Endothelial cell of umbilical vein (primary cell): ENCODE measurements around the gene FIBCD1. TPM values are rescaled to one million over a fixed set of nuclear protein-coding genes. Genes with fewer than 3 reads are reported as not detected.

Experiments used
- BruUV-seq: library from RNA; stranded (reverse); fragments of 400-500 nt; replicated peaks from 2 replicates; lab custom pipeline; 2021; lab: Mats Ljungman, UMichigan
- CTCF ChIA-PET: fragments of 300-600, 350-600 bp; sonication (Branson Sonifier 250); formaldehyde crosslinking; loops from one replicate; lab custom pipeline; 2021; ENCODE audit warnings: antibody characterized with exemption, inconsistent platforms; lab: Charles Lee
- POLR2A ChIA-PET: fragments of 300-600, 350-600 bp; sonication (Branson Sonifier 250); formaldehyde crosslinking; loops from one replicate; lab custom pipeline; 2021; ENCODE audit warnings: antibody characterized with exemption, inconsistent platforms; lab: Charles Lee
- DNase-seq: peaks from one replicate; pipeline ENCODE4 v3.0.0-alpha.2; 2011; ENCODE audit warnings: low read depth, low spot score
- FAIRE-seq: peaks from 2 replicates; lab custom pipeline; 2011; peaks lifted over from hg19 to GRCh38; lab: Jason Lieb, UNC
- H2AFZ ChIP-seq: 2 replicates; pipeline ENCODE4 v1.6.0; 2012; ENCODE audit warnings: low read depth, low read length, control low read depth, inconsistent platforms
- H3K27ac ChIP-seq: 2 replicates; pipeline ENCODE4 v1.5.1; 2011; ENCODE audit warnings: low read depth, mild to moderate bottlenecking, control low read depth, low read length, moderate library complexity; ENCODE audit not compliant: insufficient read depth
- H3K27me3 ChIP-seq, 2 experiments: 2 replicates each; pipeline versions ENCODE4 v1.6.0 to v1.6.1; 2011; ENCODE audit warnings: low read length in 2 of 2, mixed read lengths in 1 of 2; ENCODE audit not compliant: control insufficient read depth in 2 of 2, insufficient read depth in 2 of 2
- H3K36me3 ChIP-seq, 2 experiments: 2 replicates in 1 of 2; 3 replicates in 1 of 2; pipeline ENCODE4 v1.5.1; 2011; ENCODE audit warnings: low read length in 2 of 2, mild to moderate bottlenecking in 1 of 2, moderate library complexity in 1 of 2; ENCODE audit not compliant: control insufficient read depth in 2 of 2, insufficient read depth in 2 of 2; ENCODE audit errors: extremely low read depth in 1 of 2
- H3K4me1 ChIP-seq: 3 replicates; pipeline ENCODE4 v1.5.1; 2011; ENCODE audit warnings: mild to moderate bottlenecking, low read length; ENCODE audit not compliant: control insufficient read depth, insufficient read depth; ENCODE audit errors: extremely low read depth
- H3K4me2 ChIP-seq: 2 replicates; pipeline ENCODE4 v1.6.1; 2011; ENCODE audit warnings: low read length, control low read depth, mixed read lengths; ENCODE audit not compliant: insufficient read depth
- H3K4me3 ChIP-seq, 3 experiments: fragments of 200-600 bp in 1 of 3; sonication (generic), shearing (Covaris generic) in 1 of 3; replicated peaks in 1 of 3; 2 replicates each; pipeline ENCODE4 v1.5.1; 2011 to 2016; ENCODE audit warnings: control low read depth in 3 of 3, low read length in 3 of 3, mild to moderate bottlenecking in 2 of 3, inconsistent platforms in 1 of 3, low read depth in 1 of 3, moderate library complexity in 1 of 3; ENCODE audit not compliant: insufficient read depth in 1 of 3
- H3K79me2 ChIP-seq: 2 replicates; pipeline ENCODE4 v1.6.0; 2012; ENCODE audit warnings: low read length, inconsistent platforms; ENCODE audit not compliant: control insufficient read depth, insufficient read depth
- H3K9ac ChIP-seq: replicated peaks from 2 replicates; pipeline ENCODE3; 2011; ENCODE audit warnings: low read length, control low read depth; ENCODE audit not compliant: insufficient read depth; ENCODE audit errors: extremely low read depth
- H3K9me1 ChIP-seq: replicated peaks from 3 replicates; pipeline ENCODE4 v1.6.0; 2011; ENCODE audit warnings: mild to moderate bottlenecking, low read length; ENCODE audit not compliant: control insufficient read depth, insufficient read depth; ENCODE audit errors: extremely low read depth
- H3K9me3 ChIP-seq: replicated peaks from 2 replicates; pipeline ENCODE4 v1.5.1; 2012; ENCODE audit warnings: low read length, inconsistent platforms; ENCODE audit not compliant: control insufficient read depth, insufficient read depth
- H4K20me1 ChIP-seq: replicated peaks from 2 replicates; pipeline ENCODE3; 2011; ENCODE audit warnings: mild to moderate bottlenecking, low read length; ENCODE audit not compliant: control insufficient read depth, insufficient read depth; ENCODE audit errors: extremely low read depth
- EZH2 ChIP-seq: IDR thresholded peaks from 2 replicates; pipeline ENCODE4 v1.6.1; 2012; ENCODE audit warnings: borderline replicate concordance, low read depth, mild to moderate bottlenecking, moderate library complexity, low read length, inconsistent platforms; ENCODE audit not compliant: severe bottlenecking
- POLR2A ChIP-seq: IDR thresholded peaks from 2 replicates; pipeline ENCODE4 v1.6.1; 2012; ENCODE audit warnings: low read depth, mild to moderate bottlenecking, control low read depth, low read length
- dilution Hi-C: fragments of 300-500 bp; cut with MboI; formaldehyde crosslinking; loops from one replicate; pipeline ENCODE4 v1.15.0; 2019; ENCODE audit warnings: low sequenced_read_pairs; ENCODE audit not compliant: extremely low pct_ligation_motif_present
- intact Hi-C: fragments of 100-400 bp; cut with micrococcal nuclease; formaldehyde crosslinking; loops from one replicate; pipeline ENCODE4 v1.10.0; 2022
- polyA plus RNA-seq, 4 experiments: library from polyadenylated mRNA; depleted of rRNA in 3 of 4; stranded (reverse) in 3 of 4; unstranded in 1 of 4; fragments of >200 nt; gene quantifications; 2 replicates each; pipeline versions ENCODE4 v1.2.1 to v1.2.3, GENCODE V29; 2011 to 2012; ENCODE audit warnings: missing spikeins in 1 of 4
- total RNA-seq: library from RNA; stranded (reverse); gene quantifications from 2 replicates; pipeline ENCODE4 v1.2.3, GENCODE V29; 2021

Gene FIBCD1
- total and polyA plus RNA-seq, 2 donors (not counting 3 experiments of a cell fraction or from before 2014, with no cell fraction given), result 0.14 TPM; not detected in 1

DNA sequence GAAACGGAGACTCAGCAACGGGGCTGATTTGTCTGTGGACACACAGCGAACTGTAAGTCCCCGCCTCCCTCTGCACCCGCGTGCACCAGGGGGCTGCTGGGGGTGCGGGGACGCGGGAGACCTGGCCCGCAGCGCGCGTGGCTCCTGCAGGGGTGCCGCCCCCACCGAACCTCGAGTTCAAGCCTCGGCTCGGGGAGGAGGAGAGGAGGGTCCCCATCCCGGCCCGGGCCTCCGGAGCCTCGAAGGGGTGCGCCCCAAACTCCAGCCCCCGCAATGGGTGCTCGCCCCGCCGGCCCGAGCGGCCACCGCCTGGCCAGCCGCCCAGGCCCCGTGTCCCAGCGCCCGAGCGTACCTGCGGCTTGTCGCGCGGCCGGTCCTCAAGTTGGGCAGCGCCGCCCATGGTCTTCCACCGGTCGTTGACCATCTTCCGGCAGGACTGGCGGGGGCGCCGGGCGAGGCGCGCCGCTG is 829 bp downstream of the FIBCD1 start:
- Histone ChIP-seq H2AFZ (no peak overlapping the region), H3K4me1 (peaks cover 3% of the 10 kb centered on the region), H3K9ac (no peak overlapping the region), H4K20me1 (no peaks in the 10 kb centered on the region), H3K4me3 (no peak overlapping the region), H3K36me3 (no peaks in the 10 kb centered on the region), H3K27ac (no peak overlapping the region), H3K4me2 (no peak overlapping the region), H3K79me2 (no peaks in the 10 kb centered on the region), H3K9me3 (no peaks in the 10 kb centered on the region), H3K27me3 (peaks cover 25 to 39% of the 10 kb centered on the region in 2 experiments), H3K9me1 (no peaks in the 10 kb centered on the region)
- no peak for FAIRE-seq
- ChIA-PET CTCF (no interaction called here), POLR2A (no interaction called here)
- intact Hi-C loops (no loop called here), dilution Hi-C loops (no loop called here)
- no TSS peak for BruUV-seq
- TF ChIP-seq POLR2A (no peak), EZH2 (peak; percentile 19)
- DNase-seq, result no peak

- Histone ChIP-seq H3K27ac (no peak overlapping the region), H3K4me3 (no peak overlapping the region), H2AFZ (no peak overlapping the region), H3K4me1 (peaks cover 3% of the 10 kb centered on the region), H3K9me1 (no peaks in the 10 kb centered on the region), H3K9ac (no peak overlapping the region), H3K27me3 (peaks cover 32 to 47% of the 10 kb centered on the region in 2 experiments), H4K20me1 (no peaks in the 10 kb centered on the region), H3K79me2 (no peaks in the 10 kb centered on the region), H3K9me3 (no peaks in the 10 kb centered on the region), H3K36me3 (no peaks in the 10 kb centered on the region), H3K4me2 (no peak overlapping the region)
- TF ChIP-seq EZH2, result no peak
- intact Hi-C loops, result no loop called here
- DNase-seq (no peak), FAIRE-seq (no peak)
- BruUV-seq, result no TSS peak
- ChIA-PET CTCF (interaction anchor here (0.8 to 3.1 kb wide), 6 partner anchors 9 to 237 kb away, joined by 3 to 10 read pairs (median 3); no protein-coding TSS in a partner anchor), POLR2A (no interaction called here)
- dilution Hi-C loops, result no loop called here
Measured at GRCh38 chr9:130937146-130938076, 1.6 kb downstream of the FIBCD1 start.
